ENCODE data around the gene ENG.

DNA sequence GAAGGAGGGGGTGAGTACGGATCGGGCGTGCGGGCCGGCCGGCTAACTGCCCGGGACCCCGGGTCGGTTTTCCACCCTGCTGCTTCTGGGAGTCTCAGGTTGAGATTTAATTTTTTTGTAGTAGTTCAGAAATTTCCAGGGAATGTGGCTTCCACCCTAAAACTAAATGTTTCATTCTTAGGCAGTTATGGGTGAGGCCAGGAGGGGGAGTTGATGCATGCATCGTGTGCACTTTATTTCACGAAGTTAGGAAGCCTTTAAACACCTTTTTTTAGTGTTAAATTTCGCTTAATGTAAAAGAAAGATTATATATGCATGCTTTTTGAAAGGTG, 67.7 kb downstream of the ENG start:
- TF ChIP-seq, protein P1, sequence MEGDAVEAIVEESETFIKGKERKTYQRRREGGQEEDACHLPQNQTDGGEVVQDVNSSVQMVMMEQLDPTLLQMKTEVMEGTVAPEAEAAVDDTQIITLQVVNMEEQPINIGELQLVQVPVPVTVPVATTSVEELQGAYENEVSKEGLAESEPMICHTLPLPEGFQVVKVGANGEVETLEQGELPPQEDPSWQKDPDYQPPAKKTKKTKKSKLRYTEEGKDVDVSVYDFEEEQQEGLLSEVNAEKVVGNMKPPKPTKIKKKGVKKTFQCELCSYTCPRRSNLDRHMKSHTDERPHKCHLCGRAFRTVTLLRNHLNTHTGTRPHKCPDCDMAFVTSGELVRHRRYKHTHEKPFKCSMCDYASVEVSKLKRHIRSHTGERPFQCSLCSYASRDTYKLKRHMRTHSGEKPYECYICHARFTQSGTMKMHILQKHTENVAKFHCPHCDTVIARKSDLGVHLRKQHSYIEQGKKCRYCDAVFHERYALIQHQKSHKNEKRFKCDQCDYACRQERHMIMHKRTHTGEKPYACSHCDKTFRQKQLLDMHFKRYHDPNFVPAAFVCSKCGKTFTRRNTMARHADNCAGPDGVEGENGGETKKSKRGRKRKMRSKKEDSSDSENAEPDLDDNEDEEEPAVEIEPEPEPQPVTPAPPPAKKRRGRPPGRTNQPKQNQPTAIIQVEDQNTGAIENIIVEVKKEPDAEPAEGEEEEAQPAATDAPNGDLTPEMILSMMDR (IDR thresholded peaks at IDR 0.05) = peak; percentile 47
- no peak for TF ChIP-seq EZH2 (IDR thresholded peaks at IDR 0.05)

All from neural progenitor cell (in vitro differentiated cells).